ENCODE results near the gene AGER. TPM values are rescaled to one million over a fixed set of nuclear protein-coding genes. Genes with fewer than 3 reads are reported as not detected.
A peak's percentile ranks its signal among the peaks of the same experiment; 100 is the strongest.

The AGER gene
- total RNA-seq, 1 donor from 2014 or later = 0.52 TPM

DNA sequence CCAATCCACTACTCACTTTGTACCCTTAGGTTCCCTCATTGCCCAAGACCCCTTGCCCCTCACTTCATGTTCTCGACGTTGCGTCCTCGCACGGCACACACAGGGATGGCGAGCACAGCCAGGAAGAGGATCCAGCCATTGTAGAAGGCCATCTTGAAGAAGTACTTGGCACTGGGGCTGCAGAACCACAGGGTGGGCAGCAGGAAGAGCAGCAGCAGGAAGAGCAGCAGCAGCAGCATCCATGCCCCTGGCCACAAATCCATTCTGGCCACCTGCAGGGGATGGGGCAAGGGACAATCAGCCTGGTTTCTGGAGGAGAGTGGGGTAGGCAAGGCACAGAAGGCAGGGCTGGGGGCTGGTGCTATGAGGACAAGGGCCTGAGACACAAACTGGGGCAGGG is 12.8 kb downstream of the AGER start:
- Histone ChIP-seq H3K4me1 (ENCODE audit: control insufficient read depth in 3 of 3, insufficient read depth in 3 of 3, low read length in 3 of 3) (peaks cover 11 to 27% (median 14%) of the 10 kb centered on the region in 3 donors), H3K27ac (ENCODE audit: low read depth, low read length) (no peak overlapping the region), H3K9me3 (ENCODE audit: control insufficient read depth in 3 of 3, low read length in 3 of 3) (no peaks in the 10 kb centered on the region), H3K4me3 (ENCODE audit: low read length in 3 of 3) (no peak overlapping the region), H3K27me3 (ENCODE audit: control insufficient read depth in 3 of 3, insufficient read depth in 3 of 3, low read length in 3 of 3) (no peaks in the 10 kb centered on the region), H3K9ac (ENCODE audit: low read depth in 1 of 3, low read length in 3 of 3) (peak overlapping the region in 1 of 3 donors; percentile 25), H3K36me3 (ENCODE audit: control insufficient read depth in 3 of 3, insufficient read depth in 3 of 3, low read length in 3 of 3) (peaks cover 35 to 47% (median 42%) of the 10 kb centered on the region in 3 donors)

GRCh38 chr6:32170294-32170693 is 13.8 kb downstream of the AGER start:
- peaks cover 36 to 55% (median 43%) of the 10 kb centered on the region in 3 donors for H3K36me3 ChIP-seq (ENCODE audit: control insufficient read depth in 3 of 3, insufficient read depth in 3 of 3, low read length in 3 of 3)

DNA sequence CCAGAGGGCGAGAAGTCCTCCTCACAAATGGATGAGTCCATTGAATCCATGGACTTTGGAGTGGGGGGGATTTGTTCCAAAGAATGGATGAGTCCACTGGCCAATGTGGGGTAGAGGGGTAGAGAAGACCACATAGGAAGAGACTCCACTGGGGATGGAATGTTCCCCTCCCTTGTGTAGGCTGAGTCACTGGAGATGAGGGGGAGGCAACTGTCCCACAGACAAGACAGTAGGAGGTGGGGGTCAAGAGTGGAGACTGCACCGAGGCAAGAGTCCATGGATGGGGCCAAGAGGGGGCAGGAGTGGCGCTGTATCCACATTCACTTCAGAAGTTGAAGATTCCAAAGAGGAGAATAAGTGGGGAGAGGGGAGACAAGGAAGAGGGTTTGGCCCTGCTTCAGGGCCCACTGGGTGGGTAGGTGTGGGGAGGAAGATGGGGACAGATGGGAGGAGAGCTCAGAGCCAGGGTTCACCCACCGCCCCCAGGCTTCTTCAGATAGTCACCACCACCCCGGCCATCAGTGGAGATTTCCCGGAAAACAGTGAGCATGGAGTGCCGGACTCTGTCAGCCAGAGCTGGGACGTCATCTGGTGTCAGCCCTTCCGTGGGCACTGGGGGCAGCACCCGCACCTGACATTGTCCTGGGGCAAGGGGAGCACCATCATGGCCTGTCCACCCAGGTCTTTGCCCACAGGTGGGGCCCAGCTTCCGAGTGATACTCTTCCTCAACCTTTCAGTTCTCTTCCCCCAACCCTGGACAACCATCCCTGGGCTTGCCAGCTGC is 15.1 kb downstream of the AGER start:
- Histone ChIP-seq H3K4me3 (ENCODE audit: low read length in 3 of 3) (no peak overlapping the region), H3K36me3 (ENCODE audit: control insufficient read depth in 3 of 3, insufficient read depth in 3 of 3, low read length in 3 of 3) (peaks cover 36 to 57% (median 43%) of the 10 kb centered on the region in 3 donors), H3K27me3 (ENCODE audit: control insufficient read depth in 3 of 3, insufficient read depth in 3 of 3, low read length in 3 of 3) (no peaks in the 10 kb centered on the region), H3K9me3 (ENCODE audit: control insufficient read depth in 3 of 3, low read length in 3 of 3) (no peaks in the 10 kb centered on the region), H3K9ac (ENCODE audit: low read depth in 1 of 3, low read length in 3 of 3) (no peak overlapping the region), H3K4me1 (ENCODE audit: control insufficient read depth in 3 of 3, insufficient read depth in 3 of 3, low read length in 3 of 3) (peaks cover 0 to 7% (median 0%) of the 10 kb centered on the region in 3 donors), H3K27ac (ENCODE audit: low read depth, low read length) (no peak overlapping the region)

More at GRCh38 chr6:32170294-32170693, 13.8 kb downstream of the AGER start:
- no peaks in the 10 kb centered on the region for H3K27me3 ChIP-seq (ENCODE audit: control insufficient read depth in 3 of 3, insufficient read depth in 3 of 3, low read length in 3 of 3)
- H3K4me1 ChIP-seq (ENCODE audit: control insufficient read depth in 3 of 3, insufficient read depth in 3 of 3, low read length in 3 of 3) = peaks cover 7 to 20% (median 9%) of the 10 kb centered on the region in 3 donors
- H3K9me3 ChIP-seq (ENCODE audit: control insufficient read depth in 3 of 3, low read length in 3 of 3) = no peaks in the 10 kb centered on the region
- H3K27ac ChIP-seq (ENCODE audit: low read depth, low read length) = no peak overlapping the region
- no peak overlapping the region for H3K9ac ChIP-seq (ENCODE audit: low read depth in 1 of 3, low read length in 3 of 3)
- H3K4me3 ChIP-seq (ENCODE audit: low read length in 3 of 3) = no peak overlapping the region

- Histone ChIP-seq H3K27ac (ENCODE audit: low read depth, low read length) (no peak overlapping the region), H3K9ac (ENCODE audit: low read depth in 1 of 3, low read length in 3 of 3) (no peak overlapping the region), H3K4me1 (ENCODE audit: control insufficient read depth in 3 of 3, insufficient read depth in 3 of 3, low read length in 3 of 3) (peaks cover 0 to 6% (median 0%) of the 10 kb centered on the region in 3 donors), H3K9me3 (ENCODE audit: control insufficient read depth in 3 of 3, low read length in 3 of 3) (no peaks in the 10 kb centered on the region), H3K4me3 (ENCODE audit: low read length in 3 of 3) (no peak overlapping the region), H3K36me3 (ENCODE audit: control insufficient read depth in 3 of 3, insufficient read depth in 3 of 3, low read length in 3 of 3) (peaks cover 36 to 58% (median 43%) of the 10 kb centered on the region in 3 donors), H3K27me3 (ENCODE audit: control insufficient read depth in 3 of 3, insufficient read depth in 3 of 3, low read length in 3 of 3) (no peaks in the 10 kb centered on the region)
Measured at GRCh38 chr6:32168350-32168749, 15.7 kb downstream of the AGER start.

DNA sequence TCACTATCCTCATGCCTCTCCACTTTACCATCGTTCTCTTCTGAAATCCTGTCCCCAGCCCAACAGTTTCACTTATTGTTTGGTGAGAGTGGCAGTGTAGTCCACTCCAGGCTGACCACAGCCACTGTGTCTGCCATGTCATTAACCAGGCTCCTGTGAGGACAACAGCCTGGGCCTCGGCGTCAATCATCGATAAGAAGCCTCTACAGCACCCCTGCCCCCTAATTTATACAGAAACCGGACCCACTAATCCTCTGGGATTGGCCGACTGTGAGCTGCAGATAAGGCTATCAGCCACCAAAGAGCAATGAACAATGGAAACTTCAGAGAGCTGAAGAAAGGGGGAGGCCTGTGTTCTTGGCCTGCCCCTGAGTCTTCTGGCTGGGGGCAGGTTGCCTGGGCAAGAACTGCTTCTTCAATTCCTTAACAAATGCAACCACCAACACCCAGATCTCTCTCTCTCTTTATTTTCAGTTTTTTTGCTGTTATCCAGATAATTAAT is 16.2 kb downstream of the AGER start:
- Histone ChIP-seq H3K4me3 (ENCODE audit: low read length in 3 of 3) (no peak overlapping the region), H3K4me1 (ENCODE audit: control insufficient read depth in 3 of 3, insufficient read depth in 3 of 3, low read length in 3 of 3) (peaks cover 0 to under 1% (median 0%) of the 10 kb centered on the region in 3 donors), H3K27ac (ENCODE audit: low read depth, low read length) (no peak overlapping the region), H3K9me3 (ENCODE audit: control insufficient read depth in 3 of 3, low read length in 3 of 3) (no peaks in the 10 kb centered on the region), H3K27me3 (ENCODE audit: control insufficient read depth in 3 of 3, insufficient read depth in 3 of 3, low read length in 3 of 3) (no peaks in the 10 kb centered on the region), H3K36me3 (ENCODE audit: control insufficient read depth in 3 of 3, insufficient read depth in 3 of 3, low read length in 3 of 3) (peaks cover 40 to 62% (median 43%) of the 10 kb centered on the region in 3 donors), H3K9ac (ENCODE audit: low read depth in 1 of 3, low read length in 3 of 3) (no peak overlapping the region)

GRCh38 chr6:32167154-32167760 is 16.8 kb downstream of the AGER start:
- no peak overlapping the region for H3K27ac ChIP-seq (ENCODE audit: low read depth, low read length)
- peaks cover 0 to 5% (median 0%) of the 10 kb centered on the region in 3 donors for H3K4me1 ChIP-seq (ENCODE audit: control insufficient read depth in 3 of 3, insufficient read depth in 3 of 3, low read length in 3 of 3)
- H3K9me3 ChIP-seq (ENCODE audit: control insufficient read depth in 3 of 3, low read length in 3 of 3) = no peaks in the 10 kb centered on the region
- H3K9ac ChIP-seq (ENCODE audit: low read depth in 1 of 3, low read length in 3 of 3) = no peak overlapping the region
- no peaks in the 10 kb centered on the region for H3K27me3 ChIP-seq (ENCODE audit: control insufficient read depth in 3 of 3, insufficient read depth in 3 of 3, low read length in 3 of 3)
- H3K36me3 ChIP-seq (ENCODE audit: control insufficient read depth in 3 of 3, insufficient read depth in 3 of 3, low read length in 3 of 3) = peaks cover 43 to 68% (median 44%) of the 10 kb centered on the region in 3 donors
- no peak overlapping the region for H3K4me3 ChIP-seq (ENCODE audit: low read length in 3 of 3)

GRCh38 chr6:32166411-32167061 is 17.5 kb downstream of the AGER start:
- Histone ChIP-seq H3K36me3 (ENCODE audit: control insufficient read depth in 3 of 3, insufficient read depth in 3 of 3, low read length in 3 of 3) (peaks cover 43 to 68% (median 45%) of the 10 kb centered on the region in 3 donors), H3K9ac (ENCODE audit: low read depth in 1 of 3, low read length in 3 of 3) (no peak overlapping the region), H3K4me1 (ENCODE audit: control insufficient read depth in 3 of 3, insufficient read depth in 3 of 3, low read length in 3 of 3) (peaks cover 0 to 5% (median 0%) of the 10 kb centered on the region in 3 donors), H3K27me3 (ENCODE audit: control insufficient read depth in 3 of 3, insufficient read depth in 3 of 3, low read length in 3 of 3) (no peaks in the 10 kb centered on the region), H3K9me3 (ENCODE audit: control insufficient read depth in 3 of 3, low read length in 3 of 3) (no peaks in the 10 kb centered on the region), H3K4me3 (ENCODE audit: low read length in 3 of 3) (no peak overlapping the region), H3K27ac (ENCODE audit: low read depth, low read length) (no peak overlapping the region)

DNA sequence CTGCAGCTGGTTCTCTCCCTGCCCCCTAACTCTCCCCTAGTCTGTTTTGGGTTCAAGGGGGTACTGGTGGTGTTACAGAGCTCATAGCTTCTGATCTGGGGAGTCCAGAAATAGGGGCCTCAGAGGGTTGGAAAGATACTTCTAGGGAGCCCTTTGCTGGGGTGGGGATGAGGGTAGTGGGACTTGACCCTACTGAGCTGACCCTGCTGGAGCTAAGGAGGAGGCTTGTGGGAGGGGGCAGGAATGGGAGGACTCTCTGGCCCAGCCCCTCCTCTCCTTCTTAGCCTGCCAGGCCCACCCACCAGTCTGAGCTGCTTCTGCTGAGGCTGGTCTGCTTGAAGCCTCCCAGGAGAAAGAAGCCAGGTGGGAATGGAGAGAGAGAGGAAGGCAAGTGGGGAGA is 19.8 kb downstream of the AGER start, which contains the start of gene EGFL8:
Gene EGFL8, plus strand, starts transcription at position 301 of the 400 bp plus-strand sequence. CDS start 1,571 bp downstream, outside the sequence.
- Histone ChIP-seq H3K9me3 (ENCODE audit: control insufficient read depth in 3 of 3, low read length in 3 of 3) (no peaks in the 10 kb centered on the region), H3K4me1 (ENCODE audit: control insufficient read depth in 3 of 3, insufficient read depth in 3 of 3, low read length in 3 of 3) (peaks cover 0 to 5% (median 0%) of the 10 kb centered on the region in 3 donors), H3K27me3 (ENCODE audit: control insufficient read depth in 3 of 3, insufficient read depth in 3 of 3, low read length in 3 of 3) (no peaks in the 10 kb centered on the region), H3K36me3 (ENCODE audit: control insufficient read depth in 3 of 3, insufficient read depth in 3 of 3, low read length in 3 of 3) (peaks cover 24 to 48% (median 29%) of the 10 kb centered on the region in 3 donors), H3K4me3 (ENCODE audit: low read length in 3 of 3) (no peak within 1 kb of the TSS), H3K9ac (ENCODE audit: low read depth in 1 of 3, low read length in 3 of 3) (peak within 1 kb of the TSS in 1 of 3 donors; percentile 45), H3K27ac (ENCODE audit: low read depth, low read length) (no peak within 1 kb of the TSS)

DNA sequence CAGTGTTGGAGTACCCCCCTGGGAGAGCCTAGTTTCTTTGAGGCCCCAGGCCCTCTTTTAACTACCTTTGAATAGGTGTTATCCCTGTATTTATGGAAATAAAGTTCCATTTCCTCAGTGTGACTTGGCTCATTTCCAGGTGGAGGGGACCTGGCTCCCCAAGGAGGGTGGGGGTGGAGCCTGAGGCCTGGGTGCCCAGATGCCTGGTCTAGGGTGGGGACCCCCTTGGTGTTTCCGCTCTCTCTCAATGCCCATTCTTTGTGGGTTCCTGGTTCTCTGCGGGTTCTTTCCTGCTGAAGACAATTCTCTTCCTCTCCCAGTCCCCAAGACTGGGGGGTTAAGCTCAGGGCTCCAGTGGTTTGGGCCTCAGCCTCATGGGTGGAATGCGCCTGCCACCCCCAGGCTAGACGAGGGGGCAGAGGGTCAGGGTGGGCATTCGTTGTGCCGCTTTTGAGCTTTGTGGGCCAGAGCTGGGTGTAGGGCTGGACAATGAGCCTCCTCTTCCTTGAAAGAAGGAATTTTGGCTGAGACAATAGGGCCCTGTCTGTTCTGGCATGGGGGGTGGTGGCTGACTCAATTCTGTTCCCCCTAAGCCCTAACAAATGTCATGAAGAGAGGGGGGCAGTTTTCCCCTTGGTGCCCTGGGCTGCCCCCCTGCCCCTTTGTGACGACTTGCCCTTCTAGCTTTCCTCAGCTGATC is 20.3 kb downstream of the AGER start:
- peak overlapping the region in 1 of 3 donors; percentile 45 for H3K9ac ChIP-seq (ENCODE audit: low read depth in 1 of 3, low read length in 3 of 3)
- H3K9me3 ChIP-seq (ENCODE audit: control insufficient read depth in 3 of 3, low read length in 3 of 3) = no peaks in the 10 kb centered on the region
- peaks cover 19 to 44% (median 26%) of the 10 kb centered on the region in 3 donors for H3K36me3 ChIP-seq (ENCODE audit: control insufficient read depth in 3 of 3, insufficient read depth in 3 of 3, low read length in 3 of 3)
- H3K4me3 ChIP-seq (ENCODE audit: low read length in 3 of 3) = no peak overlapping the region
- H3K27ac ChIP-seq (ENCODE audit: low read depth, low read length) = no peak overlapping the region
- no peaks in the 10 kb centered on the region for H3K27me3 ChIP-seq (ENCODE audit: control insufficient read depth in 3 of 3, insufficient read depth in 3 of 3, low read length in 3 of 3)
- peaks cover 0 to 5% (median 0%) of the 10 kb centered on the region in 3 donors for H3K4me1 ChIP-seq (ENCODE audit: control insufficient read depth in 3 of 3, insufficient read depth in 3 of 3, low read length in 3 of 3)

All from skeletal muscle tissue (tissue), 4 donors.